NCI-H82 (cell line): ENCODE data around the gene OR8D1.
"Not testable (repeated sequence)": the region's sequence is repeated elsewhere in the genome, so short reads cannot be mapped to it uniquely, and the experiment has no call there.

ENCODE experiments used
- DNase-seq: peaks from one replicate; lab custom pipeline; 2025; lab: John Stamatoyannopoulos, UW

The OR8D1 gene

GRCh38 chr11:124285610-124286344 is 28.0 kb downstream of the OR8D1 start:
- no peak for DNase-seq

GRCh38 chr11:124278261-124278660 is 35.5 kb downstream of the OR8D1 start:
- DNase-seq = no peak

GRCh38 chr11:124277804-124278203 is 35.9 kb downstream of the OR8D1 start:
- DNase-seq = peak; percentile 21

GRCh38 chr11:124277207-124277606 is 36.5 kb downstream of the OR8D1 start:
- no peak for DNase-seq

- no peak for DNase-seq
Observed at GRCh38 chr11:124276081-124276480, 37.7 kb downstream of the OR8D1 start.

- DNase-seq = no peak
Observed at GRCh38 chr11:124274000-124274399, 39.7 kb downstream of the OR8D1 start.

- DNase-seq = peak; percentile 88
Observed at GRCh38 chr11:124270886-124271285, 42.9 kb downstream of the OR8D1 start.

GRCh38 chr11:124265041-124265440 is 48.7 kb downstream of the OR8D1 start:
- DNase-seq = not testable (repeated sequence)

- no peak for DNase-seq
Observed at GRCh38 chr11:124256076-124256475, 57.7 kb downstream of the OR8D1 start, which contains the start of gene OR8G5. Gene OR8G5, plus strand, starts transcription at chr11:124256376. Its CDS starts 8,556 bp downstream, at chr11:124264932.
